ENCODE data around the gene BEND2. TPM values are rescaled to one million over a fixed set of nuclear protein-coding genes. Genes with fewer than 3 reads are reported as not detected.

BEND2 gene
- total RNA-seq, 1 donor from 2014 or later, result not detected

- Mint-ChIP-seq H3K4me3 (ENCODE audit: unreplicated experiment) (no peak overlapping the region), H3K27ac (ENCODE audit: unreplicated experiment) (no peak overlapping the region), H3K9me3 (ENCODE audit: unreplicated experiment) (no peaks in the 10 kb centered on the region), H3K4me1 (ENCODE audit: low read depth, unreplicated experiment) (no peaks in the 10 kb centered on the region), H3K36me3 (ENCODE audit: low read depth, unreplicated experiment) (no peaks in the 10 kb centered on the region), H3K27me3 (ENCODE audit: low read depth, unreplicated experiment) (no peaks in the 10 kb centered on the region)
- no peak overlapping the region for H3K4me2 ChIP-seq (ENCODE audit: low read length)
- H4K20me1 ChIP-seq (ENCODE audit: insufficient read depth, low read length), result no peaks in the 10 kb centered on the region
- no peak overlapping the region for H3K4me3 ChIP-seq (ENCODE audit: insufficient read depth, low read depth, low read length)
- no peaks in the 10 kb centered on the region for H3K4me1 ChIP-seq (ENCODE audit: insufficient read depth, low read length)
- FAIRE-seq (no peak), DNase-seq (ENCODE audit: low read depth) (no peak)
- no peaks in the 10 kb centered on the region for H3K27me3 ChIP-seq (ENCODE audit: insufficient read depth, low read length)
- no peak for TF ChIP-seq CTCF (IDR thresholded peaks at IDR 0.05; ENCODE audit: insufficient read depth, low read depth, low read length)
- no peak for TF ChIP-seq EZH2 (IDR thresholded peaks at IDR 0.05; ENCODE audit: insufficient read depth, low read length)
- no peak overlapping the region for H2AFZ ChIP-seq (ENCODE audit: low read depth, low read length)
- no peaks in the 10 kb centered on the region for H3K79me2 ChIP-seq (ENCODE audit: insufficient read depth, low read length)
- no peaks in the 10 kb centered on the region for H3K36me3 ChIP-seq (ENCODE audit: insufficient read depth, low read length)
- H3K27ac ChIP-seq (ENCODE audit: low read depth, low read length), result no peak overlapping the region
- H3K9ac ChIP-seq (ENCODE audit: low read length), result no peak overlapping the region
- no peaks in the 10 kb centered on the region for H3K9me3 ChIP-seq (ENCODE audit: insufficient read depth, low read depth, low read length)
Measured at GRCh38 chrX:18166068-18166467, 54.6 kb downstream of the BEND2 start.

GRCh38 chrX:18160369-18160768 lies 60.3 kb downstream of the BEND2 start:
- Mint-ChIP-seq H3K36me3 (ENCODE audit: low read depth, unreplicated experiment) (no peaks in the 10 kb centered on the region), H3K9me3 (ENCODE audit: unreplicated experiment) (no peaks in the 10 kb centered on the region), H3K27me3 (ENCODE audit: low read depth, unreplicated experiment) (no peaks in the 10 kb centered on the region), H3K4me1 (ENCODE audit: low read depth, unreplicated experiment) (no peaks in the 10 kb centered on the region), H3K4me3 (ENCODE audit: unreplicated experiment) (no peak overlapping the region), H3K27ac (ENCODE audit: unreplicated experiment) (no peak overlapping the region)
- H3K4me3 ChIP-seq (ENCODE audit: insufficient read depth, low read depth, low read length), result no peak overlapping the region
- no peak overlapping the region for H2AFZ ChIP-seq (ENCODE audit: low read depth, low read length)
- FAIRE-seq, result no peak
- no peaks in the 10 kb centered on the region for H3K79me2 ChIP-seq (ENCODE audit: insufficient read depth, low read length)
- no peak for TF ChIP-seq EZH2 (IDR thresholded peaks at IDR 0.05; ENCODE audit: insufficient read depth, low read length)
- TF ChIP-seq CTCF (IDR thresholded peaks at IDR 0.05; ENCODE audit: insufficient read depth, low read depth, low read length), result no peak
- no peaks in the 10 kb centered on the region for H3K36me3 ChIP-seq (ENCODE audit: insufficient read depth, low read length)
- no peaks in the 10 kb centered on the region for H3K4me1 ChIP-seq (ENCODE audit: insufficient read depth, low read length)
- H3K27ac ChIP-seq (ENCODE audit: low read depth, low read length), result no peak overlapping the region
- H4K20me1 ChIP-seq (ENCODE audit: insufficient read depth, low read length), result no peaks in the 10 kb centered on the region
- no peak overlapping the region for H3K9ac ChIP-seq (ENCODE audit: low read length)
- H3K4me2 ChIP-seq (ENCODE audit: low read length), result no peak overlapping the region
- H3K9me3 ChIP-seq (ENCODE audit: insufficient read depth, low read depth, low read length), result no peaks in the 10 kb centered on the region
- no peaks in the 10 kb centered on the region for H3K27me3 ChIP-seq (ENCODE audit: insufficient read depth, low read length)
- no peak for DNase-seq (ENCODE audit: low read depth)

- DNase-seq (ENCODE audit: low read depth), result no peak
- Mint-ChIP-seq H3K27me3 (ENCODE audit: low read depth, unreplicated experiment) (no peaks in the 10 kb centered on the region), H3K4me1 (ENCODE audit: low read depth, unreplicated experiment) (no peaks in the 10 kb centered on the region), H3K4me3 (ENCODE audit: unreplicated experiment) (no peak overlapping the region), H3K9me3 (ENCODE audit: unreplicated experiment) (no peaks in the 10 kb centered on the region), H3K27ac (ENCODE audit: unreplicated experiment) (no peak overlapping the region), H3K36me3 (ENCODE audit: low read depth, unreplicated experiment) (no peaks in the 10 kb centered on the region)
- Histone ChIP-seq H3K4me1 (ENCODE audit: insufficient read depth, low read length) (no peaks in the 10 kb centered on the region), H3K9me3 (ENCODE audit: insufficient read depth, low read depth, low read length) (no peaks in the 10 kb centered on the region), H3K9ac (ENCODE audit: low read length) (no peak overlapping the region), H2AFZ (ENCODE audit: low read depth, low read length) (no peak overlapping the region), H3K4me3 (ENCODE audit: insufficient read depth, low read depth, low read length) (no peak overlapping the region), H3K4me2 (ENCODE audit: low read length) (no peak overlapping the region), H3K27ac (ENCODE audit: low read depth, low read length) (no peak overlapping the region), H3K27me3 (ENCODE audit: insufficient read depth, low read length) (no peaks in the 10 kb centered on the region), H3K36me3 (ENCODE audit: insufficient read depth, low read length) (no peaks in the 10 kb centered on the region), H4K20me1 (ENCODE audit: insufficient read depth, low read length) (no peaks in the 10 kb centered on the region), H3K79me2 (ENCODE audit: insufficient read depth, low read length) (no peaks in the 10 kb centered on the region)
- FAIRE-seq, result no peak
- TF ChIP-seq EZH2 (IDR thresholded peaks at IDR 0.05; ENCODE audit: insufficient read depth, low read length) (no peak), CTCF (IDR thresholded peaks at IDR 0.05; ENCODE audit: insufficient read depth, low read depth, low read length) (no peak)
Measured at GRCh38 chrX:18158963-18159362, 61.7 kb downstream of the BEND2 start.

All from astrocyte (in vitro differentiated cells and primary cell).